ENCODE measurements around the gene KLHL2. TPM values are rescaled to one million over a fixed set of nuclear protein-coding genes. Genes with fewer than 3 reads are reported as not detected.

Gene KLHL2
- total and polyA plus RNA-seq, 2 of the 13 experiments (the other 11 are each of a cell fraction or from before 2014, with no cell fraction given) = 9.2 to 17.6 TPM

DNA sequence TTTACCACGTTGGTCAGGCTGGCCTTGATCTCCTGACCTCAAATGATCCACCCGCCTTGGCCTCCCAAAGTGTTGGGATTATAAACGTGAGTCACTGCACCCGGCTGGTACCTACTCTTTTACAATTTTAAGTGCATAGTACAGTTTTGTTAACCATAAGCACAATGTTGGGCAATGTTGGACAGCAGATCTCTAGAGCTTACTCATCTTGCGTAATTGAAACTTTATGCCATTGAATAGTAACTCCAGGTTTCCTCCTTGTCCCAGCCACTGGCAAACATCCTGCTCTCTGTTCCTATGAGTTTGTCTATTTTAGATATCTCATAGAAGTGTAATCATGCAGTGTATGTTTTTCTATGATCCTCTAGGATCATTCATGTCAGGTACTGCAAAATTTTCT is 162.2 kb downstream of the KLHL2 start (continued):
- TF ChIP-seq, protein P1, sequence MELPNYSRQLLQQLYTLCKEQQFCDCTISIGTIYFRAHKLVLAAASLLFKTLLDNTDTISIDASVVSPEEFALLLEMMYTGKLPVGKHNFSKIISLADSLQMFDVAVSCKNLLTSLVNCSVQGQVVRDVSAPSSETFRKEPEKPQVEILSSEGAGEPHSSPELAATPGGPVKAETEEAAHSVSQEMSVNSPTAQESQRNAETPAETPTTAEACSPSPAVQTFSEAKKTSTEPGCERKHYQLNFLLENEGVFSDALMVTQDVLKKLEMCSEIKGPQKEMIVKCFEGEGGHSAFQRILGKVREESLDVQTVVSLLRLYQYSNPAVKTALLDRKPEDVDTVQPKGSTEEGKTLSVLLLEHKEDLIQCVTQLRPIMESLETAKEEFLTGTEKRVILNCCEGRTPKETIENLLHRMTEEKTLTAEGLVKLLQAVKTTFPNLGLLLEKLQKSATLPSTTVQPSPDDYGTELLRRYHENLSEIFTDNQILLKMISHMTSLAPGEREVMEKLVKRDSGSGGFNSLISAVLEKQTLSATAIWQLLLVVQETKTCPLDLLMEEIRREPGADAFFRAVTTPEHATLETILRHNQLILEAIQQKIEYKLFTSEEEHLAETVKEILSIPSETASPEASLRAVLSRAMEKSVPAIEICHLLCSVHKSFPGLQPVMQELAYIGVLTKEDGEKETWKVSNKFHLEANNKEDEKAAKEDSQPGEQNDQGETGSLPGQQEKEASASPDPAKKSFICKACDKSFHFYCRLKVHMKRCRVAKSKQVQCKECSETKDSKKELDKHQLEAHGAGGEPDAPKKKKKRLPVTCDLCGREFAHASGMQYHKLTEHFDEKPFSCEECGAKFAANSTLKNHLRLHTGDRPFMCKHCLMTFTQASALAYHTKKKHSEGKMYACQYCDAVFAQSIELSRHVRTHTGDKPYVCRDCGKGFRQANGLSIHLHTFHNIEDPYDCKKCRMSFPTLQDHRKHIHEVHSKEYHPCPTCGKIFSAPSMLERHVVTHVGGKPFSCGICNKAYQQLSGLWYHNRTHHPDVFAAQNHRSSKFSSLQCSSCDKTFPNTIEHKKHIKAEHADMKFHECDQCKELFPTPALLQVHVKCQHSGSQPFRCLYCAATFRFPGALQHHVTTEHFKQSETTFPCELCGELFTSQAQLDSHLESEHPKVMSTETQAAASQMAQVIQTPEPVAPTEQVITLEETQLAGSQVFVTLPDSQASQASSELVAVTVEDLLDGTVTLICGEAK (IDR thresholded peaks at IDR 0.05) = no peak
- TF ChIP-seq, protein P1 (CRISPR knock-in tag; IDR thresholded peaks at IDR 0.05) = peak; percentile 39; the same call in 1 of the 2 replicates
- no peak for TF ChIP-seq ZNF607 (CRISPR knock-in tag; IDR thresholded peaks at IDR 0.05; ENCODE audit: borderline replicate concordance)
- TF ChIP-seq, protein P2, sequence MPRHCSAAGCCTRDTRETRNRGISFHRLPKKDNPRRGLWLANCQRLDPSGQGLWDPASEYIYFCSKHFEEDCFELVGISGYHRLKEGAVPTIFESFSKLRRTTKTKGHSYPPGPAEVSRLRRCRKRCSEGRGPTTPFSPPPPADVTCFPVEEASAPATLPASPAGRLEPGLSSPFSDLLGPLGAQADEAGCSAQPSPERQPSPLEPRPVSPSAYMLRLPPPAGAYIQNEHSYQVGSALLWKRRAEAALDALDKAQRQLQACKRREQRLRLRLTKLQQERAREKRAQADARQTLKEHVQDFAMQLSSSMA (CRISPR knock-in tag; IDR thresholded peaks at IDR 0.05) = no peak
- no peak for TF ChIP-seq JARID2 (CRISPR knock-in tag; IDR thresholded peaks at IDR 0.05; ENCODE audit: insufficient replicate concordance)
- no peak; the same call in 1 of the 2 replicates for TF ChIP-seq ZNF556 (CRISPR knock-in tag; IDR thresholded peaks at IDR 0.05; ENCODE audit: borderline replicate concordance)
- TF ChIP-seq ZNF563 (CRISPR knock-in tag; IDR thresholded peaks at IDR 0.05) = no peak
- no peak for TF ChIP-seq RBM39 (IDR thresholded peaks at IDR 0.05; ENCODE audit: low read depth, low read length, poor library complexity, severe bottlenecking)
- TF ChIP-seq, protein P3, sequence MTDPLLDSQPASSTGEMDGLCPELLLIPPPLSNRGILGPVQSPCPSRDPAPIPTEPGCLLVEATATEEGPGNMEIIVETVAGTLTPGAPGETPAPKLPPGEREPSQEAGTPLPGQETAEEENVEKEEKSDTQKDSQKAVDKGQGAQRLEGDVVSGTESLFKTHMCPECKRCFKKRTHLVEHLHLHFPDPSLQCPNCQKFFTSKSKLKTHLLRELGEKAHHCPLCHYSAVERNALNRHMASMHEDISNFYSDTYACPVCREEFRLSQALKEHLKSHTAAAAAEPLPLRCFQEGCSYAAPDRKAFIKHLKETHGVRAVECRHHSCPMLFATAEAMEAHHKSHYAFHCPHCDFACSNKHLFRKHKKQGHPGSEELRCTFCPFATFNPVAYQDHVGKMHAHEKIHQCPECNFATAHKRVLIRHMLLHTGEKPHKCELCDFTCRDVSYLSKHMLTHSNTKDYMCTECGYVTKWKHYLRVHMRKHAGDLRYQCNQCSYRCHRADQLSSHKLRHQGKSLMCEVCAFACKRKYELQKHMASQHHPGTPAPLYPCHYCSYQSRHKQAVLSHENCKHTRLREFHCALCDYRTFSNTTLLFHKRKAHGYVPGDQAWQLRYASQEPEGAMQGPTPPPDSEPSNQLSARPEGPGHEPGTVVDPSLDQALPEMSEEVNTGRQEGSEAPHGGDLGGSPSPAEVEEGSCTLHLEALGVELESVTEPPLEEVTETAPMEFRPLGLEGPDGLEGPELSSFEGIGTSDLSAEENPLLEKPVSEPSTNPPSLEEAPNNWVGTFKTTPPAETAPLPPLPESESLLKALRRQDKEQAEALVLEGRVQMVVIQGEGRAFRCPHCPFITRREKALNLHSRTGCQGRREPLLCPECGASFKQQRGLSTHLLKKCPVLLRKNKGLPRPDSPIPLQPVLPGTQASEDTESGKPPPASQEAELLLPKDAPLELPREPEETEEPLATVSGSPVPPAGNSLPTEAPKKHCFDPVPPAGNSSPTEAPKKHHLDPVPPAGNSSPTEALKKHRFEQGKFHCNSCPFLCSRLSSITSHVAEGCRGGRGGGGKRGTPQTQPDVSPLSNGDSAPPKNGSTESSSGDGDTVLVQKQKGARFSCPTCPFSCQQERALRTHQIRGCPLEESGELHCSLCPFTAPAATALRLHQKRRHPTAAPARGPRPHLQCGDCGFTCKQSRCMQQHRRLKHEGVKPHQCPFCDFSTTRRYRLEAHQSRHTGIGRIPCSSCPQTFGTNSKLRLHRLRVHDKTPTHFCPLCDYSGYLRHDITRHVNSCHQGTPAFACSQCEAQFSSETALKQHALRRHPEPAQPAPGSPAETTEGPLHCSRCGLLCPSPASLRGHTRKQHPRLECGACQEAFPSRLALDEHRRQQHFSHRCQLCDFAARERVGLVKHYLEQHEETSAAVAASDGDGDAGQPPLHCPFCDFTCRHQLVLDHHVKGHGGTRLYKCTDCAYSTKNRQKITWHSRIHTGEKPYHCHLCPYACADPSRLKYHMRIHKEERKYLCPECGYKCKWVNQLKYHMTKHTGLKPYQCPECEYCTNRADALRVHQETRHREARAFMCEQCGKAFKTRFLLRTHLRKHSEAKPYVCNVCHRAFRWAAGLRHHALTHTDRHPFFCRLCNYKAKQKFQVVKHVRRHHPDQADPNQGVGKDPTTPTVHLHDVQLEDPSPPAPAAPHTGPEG (CRISPR knock-in tag; IDR thresholded peaks at IDR 0.05) = no peak
- TF ChIP-seq, protein P4, sequence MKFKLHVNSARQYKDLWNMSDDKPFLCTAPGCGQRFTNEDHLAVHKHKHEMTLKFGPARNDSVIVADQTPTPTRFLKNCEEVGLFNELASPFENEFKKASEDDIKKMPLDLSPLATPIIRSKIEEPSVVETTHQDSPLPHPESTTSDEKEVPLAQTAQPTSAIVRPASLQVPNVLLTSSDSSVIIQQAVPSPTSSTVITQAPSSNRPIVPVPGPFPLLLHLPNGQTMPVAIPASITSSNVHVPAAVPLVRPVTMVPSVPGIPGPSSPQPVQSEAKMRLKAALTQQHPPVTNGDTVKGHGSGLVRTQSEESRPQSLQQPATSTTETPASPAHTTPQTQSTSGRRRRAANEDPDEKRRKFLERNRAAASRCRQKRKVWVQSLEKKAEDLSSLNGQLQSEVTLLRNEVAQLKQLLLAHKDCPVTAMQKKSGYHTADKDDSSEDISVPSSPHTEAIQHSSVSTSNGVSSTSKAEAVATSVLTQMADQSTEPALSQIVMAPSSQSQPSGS (CRISPR knock-in tag; IDR thresholded peaks at IDR 0.05) = peak; percentile 80
- TF ChIP-seq TAF15 (IDR thresholded peaks at IDR 0.05; ENCODE audit: low read depth, low read length, poor library complexity, severe bottlenecking) = no peak
